SK-N-SH treated with all-trans-retinoic acid at 6 μM for 48 hours (cell line): ENCODE measurements around the gene MAML2.
A peak's percentile ranks its signal among the peaks of the same experiment; 100 is the strongest.

ENCODE experiments used
- CSRNP3 ChIP-seq: fragments of 250-450 bp; sonication (Bioruptor Pico); IDR thresholded peaks from 2 replicates; pipeline ENCODE4 v1.5.1; 2021; ENCODE audit warnings: mild to moderate bottlenecking, moderate library complexity
- PATZ1 ChIP-seq: fragments of 250-450 bp; sonication (Bioruptor Pico); IDR thresholded peaks from 2 replicates; pipeline ENCODE4 v1.8.0; 2020; ENCODE audit warnings: mild to moderate bottlenecking, moderate library complexity, borderline replicate concordance
- POU6F1 ChIP-seq: fragments of 250-450 bp; sonication (Bioruptor Pico); IDR thresholded peaks from 2 replicates; pipeline ENCODE4 v1.8.0; 2021; ENCODE audit warnings: low read depth, mild to moderate bottlenecking, moderate library complexity, borderline replicate concordance
- RARB ChIP-seq: fragments of 250-450 bp; sonication (Bioruptor Pico); IDR thresholded peaks from 2 replicates; pipeline ENCODE4 v1.8.0; 2021; ENCODE audit warnings: mild to moderate bottlenecking, moderate library complexity
- SNAI2 ChIP-seq: fragments of 250-450 bp; sonication (Bioruptor Pico); IDR thresholded peaks from 2 replicates; pipeline ENCODE4 v1.5.0; 2020; ENCODE audit warnings: mild to moderate bottlenecking, moderate library complexity
- TCF4 ChIP-seq: fragments of 250-450 bp; sonication (Bioruptor Pico); IDR thresholded peaks from 2 replicates; pipeline ENCODE4 v1.8.0; 2021; ENCODE audit warnings: mild to moderate bottlenecking, moderate library complexity, borderline replicate concordance
- ZC3H10 ChIP-seq: fragments of 250-450 bp; sonication (Bioruptor Pico); IDR thresholded peaks from 2 replicates; pipeline ENCODE4 v1.5.1; 2021; ENCODE audit warnings: mild to moderate bottlenecking, moderate library complexity
- ZNF565 ChIP-seq: fragments of 450-650 bp; formaldehyde crosslinking; conservative IDR thresholded peaks from 2 replicates; pipeline ENCODE4 v1.5.0; 2020; ENCODE audit warnings: low read depth, mild to moderate bottlenecking, moderate library complexity

- TF ChIP-seq RARB (CRISPR knock-in tag): no peak
- TF ChIP-seq SNAI2: no peak
- TF ChIP-seq ZNF565: no peak
- 0 out of 2 replicates have a peak, but pooled peaks have one; percentile 48 for TF ChIP-seq TCF4 (CRISPR knock-in tag)
- TF ChIP-seq ZC3H10: no peak
- no peak for TF ChIP-seq CSRNP3 (CRISPR knock-in tag)
- no peak for TF ChIP-seq POU6F1 (CRISPR knock-in tag)
- no peak for TF ChIP-seq PATZ1
Observed at GRCh38 chr11:96242971-96243647, 99.9 kb downstream of the MAML2 start.
